Epithelial cell of proximal tubule (primary cell): Measurements from ENCODE around the gene EPPIN. TPM values are rescaled to one million over a fixed set of nuclear protein-coding genes. Genes with fewer than 3 reads are reported as not detected.

ENCODE experiments used
- DNase-seq: peaks from one replicate; pipeline ENCODE4 v3.0.0-alpha.2; 2011; ENCODE audit warnings: low read depth
- H3K4me3 ChIP-seq: 2 replicates; pipeline ENCODE4 v1.5.1; 2011; ENCODE audit warnings: low read depth, mild to moderate bottlenecking, low read length
- CTCF ChIP-seq: conservative IDR thresholded peaks from 2 replicates; pipeline ENCODE4 v1.5.1; 2012; ENCODE audit warnings: low read depth, mild to moderate bottlenecking, low read length
- total RNA-seq: library from RNA; depleted of rRNA; stranded (reverse); fragments of >200 nt; gene quantifications from 2 replicates; pipeline ENCODE4 v1.2.3, GENCODE V29; 2015

Gene EPPIN
- total RNA-seq, 1 donor from 2014 or later: not detected

GRCh38 chr20:45510242-45510862 is 36.8 kb downstream of the EPPIN start:
- H3K4me3 ChIP-seq: no peak overlapping the region
- no peak for DNase-seq
- no peak for TF ChIP-seq CTCF

DNA sequence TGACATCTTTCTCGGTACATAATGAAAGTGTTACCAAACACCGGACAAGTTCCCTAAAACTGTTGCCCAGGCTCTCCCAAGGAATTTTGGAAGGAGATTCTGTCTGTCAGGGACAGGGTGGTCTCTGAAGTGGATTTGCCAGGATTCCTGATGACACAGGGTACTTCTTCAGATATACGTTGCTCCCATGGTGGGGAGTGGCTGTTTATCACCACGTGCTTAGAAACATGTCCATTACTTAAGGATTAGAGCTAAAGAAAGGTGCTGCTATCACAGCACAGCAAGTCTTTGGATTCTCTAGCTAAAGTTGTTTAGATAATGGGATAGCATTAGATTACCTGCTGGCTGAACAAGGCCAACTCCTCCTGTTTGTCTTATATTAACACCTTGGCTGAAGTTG is 38.1 kb downstream of the EPPIN start:
- H3K4me3 ChIP-seq: no peak overlapping the region
- DNase-seq: no peak
- TF ChIP-seq CTCF: no peak

GRCh38 chr20:45508068-45508886 is 38.9 kb downstream of the EPPIN start:
- no peak overlapping the region for H3K4me3 ChIP-seq
- no peak for TF ChIP-seq CTCF
- DNase-seq: no peak

- DNase-seq: no peak
- no peak overlapping the region for H3K4me3 ChIP-seq
- TF ChIP-seq CTCF: no peak
Measured at GRCh38 chr20:45507011-45507820, 40.0 kb downstream of the EPPIN start.

GRCh38 chr20:45506398-45506797 is 40.8 kb downstream of the EPPIN start:
- no peak overlapping the region for H3K4me3 ChIP-seq
- no peak for TF ChIP-seq CTCF

GRCh38 chr20:45503403-45503802 is 43.8 kb downstream of the EPPIN start:
- no peak for DNase-seq
- H3K4me3 ChIP-seq: no peak overlapping the region
- no peak for TF ChIP-seq CTCF

More at GRCh38 chr20:45506398-45506797, 40.8 kb downstream of the EPPIN start:
- DNase-seq: no peak
